Kidney capillary endothelial cell (primary cell): ENCODE results near the gene SPHK2.
"Not testable (repeated sequence)": the region's sequence is repeated elsewhere in the genome, so short reads cannot be mapped to it uniquely, and the experiment has no call there.

Source experiments
- DNase-seq: peaks from one replicate; pipeline ENCODE4 v3.0.0-alpha.2; 2018; ENCODE audit warnings: low spot score

The SPHK2 gene

GRCh38 chr19:48660852-48661710, 41.8 kb downstream of the SPHK2 start:
- peak; percentile 84 for DNase-seq

- DNase-seq = no peak
These were observed 42.4 kb downstream of the SPHK2 start for GRCh38 chr19:48661711-48662090.

GRCh38 chr19:48663667-48664066, 44.4 kb downstream of the SPHK2 start:
- DNase-seq = no peak

GRCh38 chr19:48664476-48664875, 45.2 kb downstream of the SPHK2 start:
- no peak for DNase-seq

GRCh38 chr19:48665786-48666185, 46.5 kb downstream of the SPHK2 start:
- DNase-seq = no peak

GRCh38 chr19:48668332-48668731, 49.0 kb downstream of the SPHK2 start:
- no peak for DNase-seq

- no peak for DNase-seq
These were observed 49.5 kb downstream of the SPHK2 start for GRCh38 chr19:48668761-48669160.

GRCh38 chr19:48669903-48670668, 50.8 kb downstream of the SPHK2 start:
- no peak for DNase-seq

- no peak for DNase-seq
These were observed 51.6 kb downstream of the SPHK2 start for GRCh38 chr19:48670699-48671445.

- no peak for DNase-seq
These were observed 52.2 kb downstream of the SPHK2 start for GRCh38 chr19:48671446-48671995.

- no peak for DNase-seq
These were observed 53.7 kb downstream of the SPHK2 start, which contains the start of gene NTN5 for GRCh38 chr19:48672994-48673393. Gene NTN5 (minus strand): TSS chr19:48673017. CDS start chr19:48670986, 2,031 bp downstream.

GRCh38 chr19:48673436-48674100, 54.3 kb downstream of the SPHK2 start:
- DNase-seq = no peak

GRCh38 chr19:48674216-48674809, 55.0 kb downstream of the SPHK2 start:
- no peak for DNase-seq

GRCh38 chr19:48674921-48675824, 55.9 kb downstream of the SPHK2 start:
- DNase-seq = peak; percentile 83

- DNase-seq = no peak
These were observed 57.2 kb downstream of the SPHK2 start for GRCh38 chr19:48676487-48676886.

- no peak for DNase-seq
These were observed 57.6 kb downstream of the SPHK2 start for GRCh38 chr19:48676887-48677286.

GRCh38 chr19:48678201-48678600, 58.9 kb downstream of the SPHK2 start:
- no peak for DNase-seq

GRCh38 chr19:48680006-48680405, 60.7 kb downstream of the SPHK2 start:
- DNase-seq = not testable (repeated sequence)
